Measurements from ENCODE around the gene LYPLAL1.

LYPLAL1 gene

DNA sequence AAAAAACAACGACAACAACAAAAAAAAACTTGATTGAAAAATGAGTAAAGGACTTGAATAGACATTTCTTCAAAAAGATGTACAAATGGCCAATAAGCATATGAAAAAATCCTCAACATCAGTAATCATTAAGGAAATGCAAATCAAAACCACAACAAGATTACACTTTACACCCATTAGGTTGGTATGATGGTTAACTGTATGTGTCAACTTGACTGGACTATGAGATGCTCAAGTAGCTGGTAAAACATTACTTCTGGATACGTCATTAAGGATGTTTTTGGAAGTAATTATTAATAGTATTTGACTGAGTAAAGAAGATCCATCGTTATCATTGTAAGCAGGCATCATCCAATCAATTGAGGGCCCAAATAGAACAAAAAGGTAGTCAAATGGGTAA, 34.9 kb upstream of the LYPLAL1 start:
- TF ChIP-seq, protein P1, sequence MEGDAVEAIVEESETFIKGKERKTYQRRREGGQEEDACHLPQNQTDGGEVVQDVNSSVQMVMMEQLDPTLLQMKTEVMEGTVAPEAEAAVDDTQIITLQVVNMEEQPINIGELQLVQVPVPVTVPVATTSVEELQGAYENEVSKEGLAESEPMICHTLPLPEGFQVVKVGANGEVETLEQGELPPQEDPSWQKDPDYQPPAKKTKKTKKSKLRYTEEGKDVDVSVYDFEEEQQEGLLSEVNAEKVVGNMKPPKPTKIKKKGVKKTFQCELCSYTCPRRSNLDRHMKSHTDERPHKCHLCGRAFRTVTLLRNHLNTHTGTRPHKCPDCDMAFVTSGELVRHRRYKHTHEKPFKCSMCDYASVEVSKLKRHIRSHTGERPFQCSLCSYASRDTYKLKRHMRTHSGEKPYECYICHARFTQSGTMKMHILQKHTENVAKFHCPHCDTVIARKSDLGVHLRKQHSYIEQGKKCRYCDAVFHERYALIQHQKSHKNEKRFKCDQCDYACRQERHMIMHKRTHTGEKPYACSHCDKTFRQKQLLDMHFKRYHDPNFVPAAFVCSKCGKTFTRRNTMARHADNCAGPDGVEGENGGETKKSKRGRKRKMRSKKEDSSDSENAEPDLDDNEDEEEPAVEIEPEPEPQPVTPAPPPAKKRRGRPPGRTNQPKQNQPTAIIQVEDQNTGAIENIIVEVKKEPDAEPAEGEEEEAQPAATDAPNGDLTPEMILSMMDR (IDR thresholded peaks at IDR 0.05; ENCODE audit: low read depth, low read length) = no peak
- H3K4me3 ChIP-seq (ENCODE audit: low read depth, low read length) = no peak overlapping the region

DNA sequence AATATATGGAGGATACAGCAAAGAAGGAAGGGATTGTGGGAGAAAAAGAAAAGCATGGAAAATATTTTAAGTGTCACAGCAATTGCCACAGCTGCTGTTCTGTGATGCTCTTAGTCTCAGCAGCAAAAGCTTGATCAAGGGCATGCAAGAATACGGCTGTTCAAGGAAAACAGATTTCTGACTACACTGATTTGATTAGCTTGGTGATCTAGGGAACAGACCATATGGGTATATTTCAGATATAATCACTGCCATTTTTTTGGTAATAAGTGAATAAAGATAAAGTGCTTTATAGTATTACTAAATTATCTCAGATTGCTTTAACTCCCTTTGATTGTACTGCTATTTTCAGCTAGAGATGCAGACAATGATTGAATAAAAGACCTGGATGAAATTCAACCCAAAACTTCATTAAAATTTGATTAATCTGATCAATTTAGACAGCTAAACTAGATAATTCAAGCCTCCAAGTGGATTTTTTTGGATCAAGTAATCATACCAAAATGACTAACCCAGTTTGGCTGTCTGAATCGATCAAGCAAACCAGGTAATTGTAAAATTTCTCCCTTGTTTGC, 33.3 kb upstream of the LYPLAL1 start:
- TF ChIP-seq, protein P1 (IDR thresholded peaks at IDR 0.05; ENCODE audit: low read depth, low read length) = no peak
- H3K4me3 ChIP-seq (ENCODE audit: low read depth, low read length) = no peak overlapping the region

DNA sequence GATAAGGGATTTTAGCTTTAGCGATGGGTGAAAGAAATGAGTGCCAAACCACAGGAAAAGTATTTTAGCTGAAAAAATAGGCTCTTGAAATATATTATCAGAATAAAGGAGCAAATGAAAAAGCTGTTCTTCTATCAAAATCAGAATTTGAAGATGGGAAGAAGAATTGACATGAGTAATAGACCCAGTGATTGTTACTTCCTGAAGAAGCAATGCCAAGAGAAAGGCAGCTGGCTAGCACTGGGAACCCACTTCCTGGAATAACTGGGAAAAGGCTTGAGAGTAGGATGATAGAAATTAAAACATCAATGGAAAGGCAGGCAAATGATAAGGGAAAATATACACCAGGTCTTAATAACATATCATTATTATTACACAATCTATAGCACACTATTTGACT, 29.9 kb upstream of the LYPLAL1 start:
- TF ChIP-seq, protein P1 (IDR thresholded peaks at IDR 0.05; ENCODE audit: low read depth, low read length) = no peak
- no peak overlapping the region for H3K4me3 ChIP-seq (ENCODE audit: low read depth, low read length)

DNA sequence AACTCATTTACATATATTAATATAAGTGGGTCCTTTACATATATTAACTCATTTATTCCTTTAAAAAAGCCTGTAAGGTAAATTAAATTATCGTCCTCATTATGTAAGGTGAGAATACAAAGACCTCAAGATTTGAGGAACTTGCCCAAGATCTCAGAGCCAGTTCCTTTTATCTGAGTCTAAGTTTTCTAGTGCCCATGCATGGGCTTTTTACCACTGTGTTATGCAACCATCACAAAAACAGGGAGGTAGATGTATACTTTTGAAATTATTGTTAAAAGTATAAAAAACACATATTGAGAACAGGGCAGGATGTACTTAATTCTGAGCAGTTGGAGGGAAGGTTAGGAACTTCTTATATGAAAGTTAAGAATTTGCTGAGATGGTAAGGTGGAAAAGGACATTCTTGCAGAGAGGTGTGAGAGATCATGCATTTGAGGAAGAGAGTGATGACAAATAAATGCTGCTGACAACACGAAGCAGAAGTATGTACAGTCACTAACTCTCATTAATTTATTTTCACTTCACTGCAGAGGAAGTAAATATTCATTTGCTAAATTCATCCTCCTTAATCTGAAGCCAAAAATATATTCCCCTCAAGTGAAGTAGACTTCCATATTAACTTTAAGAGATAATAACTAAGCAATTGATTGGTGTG, 28.9 kb upstream of the LYPLAL1 start:
- TF ChIP-seq, protein P1 (IDR thresholded peaks at IDR 0.05; ENCODE audit: low read depth, low read length) = no peak
- no peak overlapping the region for H3K4me3 ChIP-seq (ENCODE audit: low read depth, low read length)

DNA sequence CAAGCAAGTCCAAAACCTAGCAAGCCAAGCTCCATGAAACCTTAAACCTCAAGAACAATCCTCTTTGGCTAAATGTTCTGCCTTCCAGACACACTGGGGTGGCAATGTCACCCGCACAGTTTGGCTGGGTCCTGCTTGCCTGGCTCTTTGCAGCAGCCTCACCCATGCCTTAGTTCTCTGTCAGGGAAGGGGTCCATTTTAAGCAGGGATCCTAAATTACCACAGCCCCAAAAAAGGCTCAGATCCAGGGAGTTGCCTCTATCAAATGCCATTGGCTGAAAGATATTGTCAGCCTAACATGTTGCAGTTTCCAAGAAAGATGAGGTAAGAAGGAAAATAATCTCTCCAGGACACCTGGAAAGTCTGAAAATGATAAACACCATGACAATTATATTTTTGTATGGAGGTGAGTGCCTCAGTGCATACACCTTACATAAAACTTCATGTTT, 26.1 kb upstream of the LYPLAL1 start:
- TF ChIP-seq, protein P1 (IDR thresholded peaks at IDR 0.05; ENCODE audit: low read depth, low read length) = no peak
- no peak overlapping the region for H3K4me3 ChIP-seq (ENCODE audit: low read depth, low read length)

DNA sequence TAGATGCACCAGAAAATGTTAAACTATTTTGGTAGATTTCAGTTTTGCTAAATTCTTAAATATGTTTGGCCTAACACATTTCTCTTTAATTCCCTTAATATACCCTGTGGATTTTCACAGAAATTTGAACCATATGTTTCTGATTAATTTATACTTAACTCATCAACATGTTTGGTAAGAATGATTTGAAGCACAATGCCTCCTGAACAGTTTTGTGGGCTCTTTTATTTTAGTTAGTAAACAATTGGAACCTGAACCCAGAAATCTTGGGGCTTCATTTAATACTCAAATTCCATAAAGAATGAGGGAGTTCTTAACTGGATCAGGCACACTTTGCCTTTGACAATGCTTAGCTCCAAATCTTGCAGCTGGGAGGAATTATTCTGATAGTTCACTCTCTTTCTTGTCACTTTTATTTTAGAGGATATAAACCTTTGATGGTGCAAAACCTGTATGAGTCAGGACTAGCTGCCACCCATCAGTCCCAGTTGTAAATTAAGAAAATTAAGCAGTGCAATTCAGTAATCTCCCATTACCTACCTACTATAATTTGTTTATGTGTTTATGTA, 24.6 kb upstream of the LYPLAL1 start:
- H3K4me3 ChIP-seq (ENCODE audit: low read depth, low read length) = no peak overlapping the region
- TF ChIP-seq, protein P1 (IDR thresholded peaks at IDR 0.05; ENCODE audit: low read depth, low read length) = no peak

DNA sequence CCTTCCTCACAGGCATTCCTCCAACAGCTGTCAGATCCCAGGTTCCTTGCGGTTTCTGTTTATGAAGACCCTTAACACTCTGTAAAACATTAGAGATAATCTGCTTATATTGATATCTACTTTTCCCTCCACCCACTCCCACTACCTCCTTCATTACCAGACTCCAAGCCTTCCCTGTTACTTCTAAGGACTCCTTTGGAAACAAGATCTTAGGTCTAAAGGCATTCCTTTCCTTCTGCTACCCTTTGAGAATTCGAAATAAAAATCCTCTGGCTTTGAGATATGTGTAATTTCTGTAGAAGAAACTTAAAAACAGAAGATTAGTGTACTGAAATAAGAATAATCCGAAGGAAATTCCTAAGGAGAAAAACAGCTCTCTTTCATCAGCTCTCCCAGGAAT, 23.7 kb upstream of the LYPLAL1 start:
- TF ChIP-seq, protein P1 (IDR thresholded peaks at IDR 0.05; ENCODE audit: low read depth, low read length) = no peak
- no peak overlapping the region for H3K4me3 ChIP-seq (ENCODE audit: low read depth, low read length)
